Stimulated activated CD4-positive, alpha-beta T cell treated with anti-CD3 and anti-CD28 coated beads, Interleukin-1b, Interleukin-23, amount 100 ng/mL, for 4 hours (primary cell): ENCODE measurements around the gene EYA4.
"Not testable (repeated sequence)": the region's sequence is repeated elsewhere in the genome, so short reads cannot be mapped to it uniquely, and the experiment has no call there.

Source experiments
- DNase-seq, 2 donors: peaks; one replicate each; pipeline ENCODE4 v3.0.0-alpha.2; 2020; ENCODE audit warnings: low read depth in 2 of 2

The EYA4 gene

GRCh38 chr6:133352046-133352445, 110.9 kb downstream of the EYA4 start:
- DNase-seq: no peak

- no peak for DNase-seq
These were observed 111.9 kb downstream of the EYA4 start for GRCh38 chr6:133353061-133353460.

- DNase-seq: no peak
These were observed 114.8 kb downstream of the EYA4 start for GRCh38 chr6:133355922-133356321.

- DNase-seq: no peak
These were observed 117.5 kb downstream of the EYA4 start for GRCh38 chr6:133358574-133359150.

- no peak for DNase-seq
These were observed 118.1 kb downstream of the EYA4 start for GRCh38 chr6:133359256-133359655.

GRCh38 chr6:133359760-133360159, 118.6 kb downstream of the EYA4 start:
- DNase-seq: no peak

- DNase-seq: no peak
These were observed 119.0 kb downstream of the EYA4 start for GRCh38 chr6:133360194-133360593.

GRCh38 chr6:133362813-133363212, 121.7 kb downstream of the EYA4 start:
- no peak for DNase-seq

GRCh38 chr6:133368664-133369063, 127.5 kb downstream of the EYA4 start:
- DNase-seq: no peak

- DNase-seq: no peak
These were observed 128.7 kb downstream of the EYA4 start for GRCh38 chr6:133369773-133370272.

- DNase-seq: no peak
These were observed 135.6 kb downstream of the EYA4 start for GRCh38 chr6:133376743-133377142.

- DNase-seq: no peak
These were observed 136.1 kb downstream of the EYA4 start for GRCh38 chr6:133377219-133377618.

GRCh38 chr6:133380047-133380446, 138.9 kb downstream of the EYA4 start:
- no peak for DNase-seq

- DNase-seq: no peak
These were observed 139.6 kb downstream of the EYA4 start for GRCh38 chr6:133380723-133381122.

GRCh38 chr6:133388731-133389130, 147.6 kb downstream of the EYA4 start:
- no peak for DNase-seq

GRCh38 chr6:133390168-133390567, 149.0 kb downstream of the EYA4 start:
- DNase-seq: no peak

GRCh38 chr6:133392015-133392414, 150.9 kb downstream of the EYA4 start:
- no peak for DNase-seq

GRCh38 chr6:133392641-133393040, 151.5 kb downstream of the EYA4 start:
- DNase-seq: no peak

GRCh38 chr6:133393891-133394290, 152.7 kb downstream of the EYA4 start:
- DNase-seq: no peak

- no peak for DNase-seq
These were observed 153.5 kb downstream of the EYA4 start for GRCh38 chr6:133394630-133395029.

GRCh38 chr6:133396233-133396983, 155.3 kb downstream of the EYA4 start:
- no peak for DNase-seq

- DNase-seq: no peak
These were observed 155.8 kb downstream of the EYA4 start for GRCh38 chr6:133396984-133397348.

- not testable (repeated sequence) for DNase-seq
These were observed 156.4 kb downstream of the EYA4 start for GRCh38 chr6:133397601-133398000.

GRCh38 chr6:133399426-133399825, 158.3 kb downstream of the EYA4 start:
- DNase-seq: no peak
